Cardiac muscle cell (in vitro differentiated cells and primary cell): ENCODE measurements around the gene OR8H3. TPM values are rescaled to one million over a fixed set of nuclear protein-coding genes. Genes with fewer than 3 reads are reported as not detected.

Experiments used
- DNase-seq, 2 donors: peaks; one replicate each; pipeline versions ENCODE4 v3.0.0 to v3.0.0-alpha.2; 2010 to 2017; ENCODE audit warnings: low read depth in 1 of 2, low spot score in 1 of 2
- H3K27ac ChIP-seq: fragments of 200-600 bp; sonication (generic); 2 replicates; pipeline ENCODE4 v1.5.1; 2016
- H3K27me3 ChIP-seq: fragments of 200-600 bp; sonication (generic); 2 replicates; pipeline ENCODE4 v1.6.0; 2016; ENCODE audit warnings: control low read depth
- H3K36me3 ChIP-seq: fragments of 200-600 bp; sonication (generic); 2 replicates; pipeline ENCODE4 v1.5.1; 2016; ENCODE audit warnings: control low read depth
- H3K4me1 ChIP-seq: fragments of 200-600 bp; sonication (generic); 2 replicates; pipeline ENCODE4 v1.8.1; 2017; ENCODE audit warnings: low read depth, mild to moderate bottlenecking, mixed run types
- H3K4me3 ChIP-seq: fragments of 200-600 bp; sonication (generic); 2 replicates; pipeline ENCODE4 v1.5.1; 2016; ENCODE audit warnings: mild to moderate bottlenecking
- H3K9me3 ChIP-seq: fragments of 200-600 bp; sonication (generic); 2 replicates; pipeline ENCODE4 v1.5.1; 2017; ENCODE audit warnings: low read depth, mild to moderate bottlenecking, control low read depth
- polyA plus RNA-seq: library from polyadenylated mRNA; unstranded; fragments of >200 nt; fragmentation: Nextera tagmentation; extraction: Ambion mirVana; gene quantifications from 2 replicates; pipeline ENCODE4 v1.2.1, GENCODE V29; 2016
- total RNA-seq: library from RNA; depleted of rRNA; stranded (reverse); fragments of >200 nt; gene quantifications from 2 replicates; pipeline ENCODE4 v1.2.3, GENCODE V29; 2016
- TF ChIP-seq, protein P1 (sequence below): IDR thresholded peaks from 2 replicates; pipeline ENCODE4 v1.5.1; 2012; ENCODE audit warnings: low read depth, mild to moderate bottlenecking, low read length

Gene OR8H3
- total and polyA plus RNA-seq, 2 experiments from 2014 or later: not detected

DNA sequence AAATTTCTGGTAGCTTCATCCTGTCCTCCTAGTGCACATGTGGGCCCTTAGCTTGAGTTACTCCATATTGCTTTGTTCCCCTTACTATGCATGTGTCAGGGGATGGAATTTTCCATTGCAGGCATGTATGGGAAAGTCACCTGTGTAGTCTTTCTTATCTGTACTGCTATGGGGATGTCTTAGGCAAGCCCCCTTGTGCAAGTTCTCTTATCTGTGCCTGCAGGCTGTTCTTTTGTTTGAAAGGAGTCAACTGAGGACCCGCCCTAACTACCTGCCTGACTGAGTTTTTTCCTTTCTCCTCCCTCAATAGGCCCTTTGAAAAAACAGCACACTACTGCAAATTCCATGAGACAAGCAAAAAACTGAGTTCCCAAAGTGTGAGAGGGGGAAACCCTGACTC lies 29.2 kb downstream of the OR8H3 start:
- DNase-seq: no peak
- Histone ChIP-seq H3K4me3 (no peak overlapping the region), H3K4me1 (no peaks in the 10 kb centered on the region), H3K9me3 (no peaks in the 10 kb centered on the region), H3K27me3 (no peaks in the 10 kb centered on the region), H3K27ac (no peak overlapping the region), H3K36me3 (no peaks in the 10 kb centered on the region)
- TF ChIP-seq, protein P1, sequence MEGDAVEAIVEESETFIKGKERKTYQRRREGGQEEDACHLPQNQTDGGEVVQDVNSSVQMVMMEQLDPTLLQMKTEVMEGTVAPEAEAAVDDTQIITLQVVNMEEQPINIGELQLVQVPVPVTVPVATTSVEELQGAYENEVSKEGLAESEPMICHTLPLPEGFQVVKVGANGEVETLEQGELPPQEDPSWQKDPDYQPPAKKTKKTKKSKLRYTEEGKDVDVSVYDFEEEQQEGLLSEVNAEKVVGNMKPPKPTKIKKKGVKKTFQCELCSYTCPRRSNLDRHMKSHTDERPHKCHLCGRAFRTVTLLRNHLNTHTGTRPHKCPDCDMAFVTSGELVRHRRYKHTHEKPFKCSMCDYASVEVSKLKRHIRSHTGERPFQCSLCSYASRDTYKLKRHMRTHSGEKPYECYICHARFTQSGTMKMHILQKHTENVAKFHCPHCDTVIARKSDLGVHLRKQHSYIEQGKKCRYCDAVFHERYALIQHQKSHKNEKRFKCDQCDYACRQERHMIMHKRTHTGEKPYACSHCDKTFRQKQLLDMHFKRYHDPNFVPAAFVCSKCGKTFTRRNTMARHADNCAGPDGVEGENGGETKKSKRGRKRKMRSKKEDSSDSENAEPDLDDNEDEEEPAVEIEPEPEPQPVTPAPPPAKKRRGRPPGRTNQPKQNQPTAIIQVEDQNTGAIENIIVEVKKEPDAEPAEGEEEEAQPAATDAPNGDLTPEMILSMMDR: no peak

- no peak for DNase-seq
- H3K27ac ChIP-seq: no peak overlapping the region
- no peaks in the 10 kb centered on the region for H3K36me3 ChIP-seq
- no peak overlapping the region for H3K4me3 ChIP-seq
- no peaks in the 10 kb centered on the region for H3K27me3 ChIP-seq
- H3K4me1 ChIP-seq: no peaks in the 10 kb centered on the region
- TF ChIP-seq, protein P1: no peak
- no peaks in the 10 kb centered on the region for H3K9me3 ChIP-seq
Measured at GRCh38 chr11:56152333-56152732, 30.2 kb downstream of the OR8H3 start.

DNA sequence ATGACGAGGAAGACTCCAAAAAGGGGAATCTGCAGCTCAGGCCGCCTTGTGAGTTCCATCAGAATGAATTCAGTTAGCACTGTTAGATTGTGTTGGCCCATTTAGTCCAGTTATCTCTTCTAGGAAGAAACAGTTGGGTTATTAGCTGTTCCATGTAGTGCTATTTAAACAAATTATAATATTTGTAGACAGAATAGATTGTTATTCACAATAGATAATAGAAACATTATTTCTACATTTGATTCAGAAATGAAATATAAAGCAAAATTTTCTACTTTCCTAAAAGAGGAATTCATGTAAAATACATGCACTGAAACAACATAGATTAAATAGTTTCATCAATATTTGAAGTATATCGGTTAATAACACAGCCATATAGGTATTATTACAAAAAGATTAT lies 38.0 kb downstream of the OR8H3 start, which contains the start of gene OR8K5:
Gene OR8K5, minus strand, starts transcription at position 101 of the 400 bp plus-strand sequence. Its CDS starts 0 bp downstream, at position 101.
- H3K36me3 ChIP-seq: no peaks in the 10 kb centered on the region
- no peak for DNase-seq
- no peak within 1 kb of the TSS for H3K27ac ChIP-seq
- H3K9me3 ChIP-seq: no peaks in the 10 kb centered on the region
- H3K27me3 ChIP-seq: no peaks in the 10 kb centered on the region
- H3K4me1 ChIP-seq: no peaks in the 10 kb centered on the region
- no peak within 1 kb of the TSS for H3K4me3 ChIP-seq
- TF ChIP-seq, protein P1: no peak

DNA sequence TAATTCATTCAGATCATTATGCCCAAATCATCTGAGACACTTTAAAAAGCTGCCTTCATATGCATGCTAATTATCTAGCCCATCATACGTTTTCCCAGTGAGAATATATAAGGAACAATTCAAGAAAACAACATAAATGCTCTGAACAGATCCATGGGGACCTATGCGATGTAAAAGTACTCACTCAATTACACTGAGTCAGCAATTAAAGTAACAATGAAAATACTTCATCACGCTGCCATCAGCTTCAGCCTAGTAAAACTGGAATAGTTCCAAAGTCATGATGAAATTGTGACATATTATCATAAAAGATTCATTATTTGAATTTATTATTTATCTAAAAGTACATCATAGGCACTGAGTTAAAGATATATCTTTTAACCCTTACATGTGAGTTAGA lies 41.6 kb downstream of the OR8H3 start:
- no peak overlapping the region for H3K4me3 ChIP-seq
- TF ChIP-seq, protein P1: no peak
- H3K36me3 ChIP-seq: no peaks in the 10 kb centered on the region
- H3K4me1 ChIP-seq: no peaks in the 10 kb centered on the region
- H3K27ac ChIP-seq: no peak overlapping the region
- no peaks in the 10 kb centered on the region for H3K27me3 ChIP-seq
- no peaks in the 10 kb centered on the region for H3K9me3 ChIP-seq
- DNase-seq: no peak

DNA sequence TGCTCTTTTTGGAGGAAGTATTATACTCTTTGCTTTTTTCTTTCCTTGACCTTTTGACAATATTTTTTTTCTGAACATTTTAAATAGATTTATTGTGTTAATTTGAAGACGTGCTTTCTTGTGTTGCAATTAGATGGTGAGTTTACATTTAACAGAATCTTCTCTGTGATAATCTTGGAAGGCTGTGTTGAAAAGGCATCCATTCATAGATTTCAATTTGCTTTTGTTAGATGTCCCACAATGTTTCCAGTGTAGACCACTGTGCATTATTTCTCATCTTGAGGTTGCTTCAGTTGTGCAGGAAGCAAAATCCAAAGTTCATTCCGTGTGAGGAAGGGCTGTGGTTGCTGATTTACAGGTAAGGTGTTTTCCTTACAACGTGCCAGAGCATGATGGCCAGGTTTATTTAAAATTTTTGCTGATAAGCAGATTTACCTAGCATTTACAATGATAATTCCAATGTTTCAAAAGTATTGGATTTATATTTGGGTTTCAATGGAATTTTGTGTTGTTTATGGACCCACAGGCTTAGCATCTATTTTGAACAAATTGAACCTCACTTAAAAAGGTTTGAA lies 50.2 kb downstream of the OR8H3 start:
- H3K36me3 ChIP-seq: no peaks in the 10 kb centered on the region
- H3K4me3 ChIP-seq: no peak overlapping the region
- TF ChIP-seq, protein P1: no peak
- H3K9me3 ChIP-seq: no peaks in the 10 kb centered on the region
- H3K27ac ChIP-seq: no peak overlapping the region
- H3K4me1 ChIP-seq: no peaks in the 10 kb centered on the region
- DNase-seq: no peak
- no peaks in the 10 kb centered on the region for H3K27me3 ChIP-seq

Other genes with a start within 250 kb of the OR8H3 start
- gene TRIM51, start 239.1 kb upstream of the OR8H3 start, total RNA-seq: not detected in 2 replicates
- gene TRIM51, start 239.1 kb upstream of the OR8H3 start, polyA plus RNA-seq: not detected in 2 replicates
- gene OR5W2, start 207.8 kb upstream of the OR8H3 start, total RNA-seq: not detected in 2 replicates
- gene OR5W2, start 207.8 kb upstream of the OR8H3 start, polyA plus RNA-seq: not detected in 2 replicates
- gene OR5I1, start 186.0 kb upstream of the OR8H3 start, total RNA-seq: not detected in 2 replicates
- not detected in 2 replicates for gene OR5I1, start 186.0 kb upstream of the OR8H3 start, polyA plus RNA-seq
- not detected in 2 replicates for gene OR10AG1, start 152.4 kb upstream of the OR8H3 start, total RNA-seq
- gene OR10AG1, start 152.4 kb upstream of the OR8H3 start, polyA plus RNA-seq: not detected in 2 replicates
- not detected in 2 replicates for gene OR5F1, start 127.7 kb upstream of the OR8H3 start, total RNA-seq
- gene OR5F1, start 127.7 kb upstream of the OR8H3 start, polyA plus RNA-seq: not detected in 2 replicates
- gene OR5AS1, start 94.7 kb upstream of the OR8H3 start, total RNA-seq: not detected in 2 replicates
- not detected in 2 replicates for gene OR5AS1, start 94.7 kb upstream of the OR8H3 start, polyA plus RNA-seq
- gene OR8I2, start 29.1 kb upstream of the OR8H3 start, total RNA-seq: not detected in 2 replicates
- gene OR8I2, start 29.1 kb upstream of the OR8H3 start, polyA plus RNA-seq: not detected in 2 replicates
- gene OR8H2, start 18.7 kb upstream of the OR8H3 start, total RNA-seq: not detected in 2 replicates
- gene OR8H2, start 18.7 kb upstream of the OR8H3 start, polyA plus RNA-seq: not detected in 2 replicates
- not detected in 2 replicates for gene OR8J3, start 17.8 kb downstream of the OR8H3 start, total RNA-seq
- not detected in 2 replicates for gene OR8J3, start 17.8 kb downstream of the OR8H3 start, polyA plus RNA-seq
- gene OR8K5, start 37.9 kb downstream of the OR8H3 start, total RNA-seq: not detected in 2 replicates
- not detected in 2 replicates for gene OR8K5, start 37.9 kb downstream of the OR8H3 start, polyA plus RNA-seq
- gene OR5J2, start 54.2 kb downstream of the OR8H3 start, total RNA-seq: not detected in 2 replicates
- not detected in 2 replicates for gene OR5J2, start 54.2 kb downstream of the OR8H3 start, polyA plus RNA-seq
- gene OR5T2, start 111.9 kb downstream of the OR8H3 start, total RNA-seq: not detected in 2 replicates
- not detected in 2 replicates for gene OR5T2, start 111.9 kb downstream of the OR8H3 start, polyA plus RNA-seq
- not detected in 2 replicates for gene OR5T3, start 129.9 kb downstream of the OR8H3 start, total RNA-seq
- not detected in 2 replicates for gene OR5T3, start 129.9 kb downstream of the OR8H3 start, polyA plus RNA-seq
- gene OR5T1, start 151.8 kb downstream of the OR8H3 start, total RNA-seq: not detected in 2 replicates
- not detected in 2 replicates for gene OR5T1, start 151.8 kb downstream of the OR8H3 start, polyA plus RNA-seq
- gene OR8H1, start 169.9 kb downstream of the OR8H3 start, total RNA-seq: not detected in 2 replicates
- gene OR8H1, start 169.9 kb downstream of the OR8H3 start, polyA plus RNA-seq: not detected in 2 replicates
- not detected in 2 replicates for gene OR8K3, start 192.8 kb downstream of the OR8H3 start, total RNA-seq
- gene OR8K3, start 192.8 kb downstream of the OR8H3 start, polyA plus RNA-seq: not detected in 2 replicates
- not detected in 2 replicates for gene OR8K1, start 223.7 kb downstream of the OR8H3 start, total RNA-seq
- not detected in 2 replicates for gene OR8K1, start 223.7 kb downstream of the OR8H3 start, polyA plus RNA-seq
- not detected in 2 replicates for gene OR8J1, start 231.9 kb downstream of the OR8H3 start, total RNA-seq
- gene OR8J1, start 231.9 kb downstream of the OR8H3 start, polyA plus RNA-seq: not detected in 2 replicates